ENCODE measurements around the gene GIPC3. TPM values are rescaled to one million over a fixed set of nuclear protein-coding genes. Genes with fewer than 3 reads are reported as not detected.

GIPC3 gene
- total RNA-seq, 4 donors from 2014 or later = 0.66 to 4.5 (median 1.7) TPM

DNA sequence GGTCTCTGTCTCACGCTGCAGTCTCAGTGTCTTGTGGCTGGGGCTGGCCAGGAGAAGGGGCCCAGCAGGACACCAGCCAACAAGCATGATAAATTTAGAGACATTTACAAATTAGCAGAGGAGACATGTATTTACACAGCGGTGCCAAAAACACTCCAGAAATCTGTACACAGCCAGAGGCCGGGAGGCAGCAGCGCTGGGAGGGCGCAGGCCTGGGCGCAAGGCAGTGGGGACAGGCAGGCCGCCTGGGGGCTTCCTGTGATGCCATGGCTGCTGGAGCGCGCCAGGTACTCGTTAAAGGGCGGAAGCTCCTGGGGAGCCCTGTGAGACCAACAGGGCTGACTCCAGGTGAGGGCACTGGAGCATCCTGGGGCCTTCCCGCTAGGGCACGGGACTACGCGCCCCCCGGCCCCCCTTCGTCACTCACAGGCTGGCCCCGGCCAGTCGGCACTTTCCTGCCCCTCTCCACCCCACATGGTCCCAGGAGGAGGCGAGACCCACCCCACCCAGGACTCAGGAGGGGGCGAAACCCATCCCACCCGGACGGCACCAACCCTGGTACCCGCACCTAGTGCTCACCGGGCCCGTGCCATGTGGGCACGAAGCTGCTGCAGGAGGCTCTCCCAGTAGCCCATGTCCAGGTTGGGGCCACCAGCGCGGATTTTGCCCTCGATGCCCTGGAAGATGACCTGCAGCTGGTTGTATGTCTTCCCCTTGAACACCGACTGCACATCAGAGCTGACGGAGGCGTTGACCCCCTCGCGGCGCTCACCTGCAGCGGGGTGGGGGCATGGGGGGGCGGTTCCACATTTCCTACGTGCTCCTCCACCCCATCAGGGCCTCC lies 28.8 kb downstream of the GIPC3 start:
- TF ChIP-seq, protein P1, sequence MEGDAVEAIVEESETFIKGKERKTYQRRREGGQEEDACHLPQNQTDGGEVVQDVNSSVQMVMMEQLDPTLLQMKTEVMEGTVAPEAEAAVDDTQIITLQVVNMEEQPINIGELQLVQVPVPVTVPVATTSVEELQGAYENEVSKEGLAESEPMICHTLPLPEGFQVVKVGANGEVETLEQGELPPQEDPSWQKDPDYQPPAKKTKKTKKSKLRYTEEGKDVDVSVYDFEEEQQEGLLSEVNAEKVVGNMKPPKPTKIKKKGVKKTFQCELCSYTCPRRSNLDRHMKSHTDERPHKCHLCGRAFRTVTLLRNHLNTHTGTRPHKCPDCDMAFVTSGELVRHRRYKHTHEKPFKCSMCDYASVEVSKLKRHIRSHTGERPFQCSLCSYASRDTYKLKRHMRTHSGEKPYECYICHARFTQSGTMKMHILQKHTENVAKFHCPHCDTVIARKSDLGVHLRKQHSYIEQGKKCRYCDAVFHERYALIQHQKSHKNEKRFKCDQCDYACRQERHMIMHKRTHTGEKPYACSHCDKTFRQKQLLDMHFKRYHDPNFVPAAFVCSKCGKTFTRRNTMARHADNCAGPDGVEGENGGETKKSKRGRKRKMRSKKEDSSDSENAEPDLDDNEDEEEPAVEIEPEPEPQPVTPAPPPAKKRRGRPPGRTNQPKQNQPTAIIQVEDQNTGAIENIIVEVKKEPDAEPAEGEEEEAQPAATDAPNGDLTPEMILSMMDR (IDR thresholded peaks at IDR 0.05; ENCODE audit: low read depth) = no peak

DNA sequence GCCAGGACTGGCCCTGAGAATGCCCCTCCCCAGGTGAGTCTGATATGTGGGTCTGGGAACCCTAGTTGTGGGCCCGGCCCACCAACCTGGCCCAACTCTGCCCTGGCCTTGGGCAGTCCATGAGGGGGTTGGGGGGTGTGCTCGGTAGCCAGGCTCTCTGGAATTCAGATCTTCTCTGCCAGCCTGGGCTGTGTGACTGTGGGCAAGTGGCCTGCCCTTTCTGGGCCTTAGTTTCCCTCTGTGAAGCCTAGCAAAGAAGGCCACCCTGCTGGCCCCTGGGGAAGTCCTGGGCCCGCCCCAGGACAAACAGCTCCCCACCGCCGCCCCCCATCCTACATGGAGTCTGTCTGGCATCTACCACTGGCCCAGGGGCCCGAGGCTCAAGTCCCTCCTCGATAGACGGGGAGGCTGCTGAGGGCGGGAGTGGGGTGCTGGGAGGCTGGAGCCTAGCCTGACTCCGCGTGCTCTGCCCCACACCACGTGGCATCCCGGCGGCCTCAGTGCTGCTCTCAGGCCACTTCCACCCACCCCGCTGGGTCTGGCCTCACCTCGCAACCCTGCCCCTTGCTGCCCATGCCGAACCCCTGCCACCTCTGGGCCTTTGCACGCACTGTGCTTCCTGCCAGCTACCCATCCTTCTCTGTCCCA lies 29.7 kb downstream of the GIPC3 start:
- TF ChIP-seq, protein P1 (IDR thresholded peaks at IDR 0.05; ENCODE audit: low read depth) = no peak

DNA sequence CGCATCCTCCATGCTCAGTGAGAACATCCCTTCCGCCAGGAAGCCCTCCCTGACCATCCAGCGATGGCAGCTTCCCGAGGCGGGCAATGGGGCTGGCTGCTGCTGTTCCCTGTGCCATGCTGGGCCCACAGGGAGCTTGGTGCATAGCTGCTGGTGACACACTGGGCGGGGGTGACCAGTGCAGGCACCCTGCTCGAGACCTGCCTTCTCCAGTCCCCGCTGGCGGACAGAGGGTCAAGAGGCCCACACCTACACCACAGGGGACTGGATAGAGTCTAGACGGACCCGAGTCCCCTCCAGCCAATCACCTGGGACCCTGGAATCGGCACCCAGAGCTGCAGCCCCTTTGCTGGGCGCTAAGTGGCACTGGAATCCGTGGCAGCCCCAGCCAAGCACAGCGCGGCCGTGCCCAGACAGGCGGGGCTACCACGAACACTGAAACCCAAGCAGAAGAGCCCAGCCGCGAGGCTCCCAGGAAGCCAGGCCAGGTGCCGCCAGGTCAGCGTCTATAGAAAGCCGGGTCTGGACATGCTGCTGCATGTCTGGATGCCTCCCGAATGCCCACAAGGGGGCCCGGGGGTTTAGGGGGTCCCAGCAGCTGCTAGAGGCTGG lies 30.4 kb downstream of the GIPC3 start:
- TF ChIP-seq, protein P1 (IDR thresholded peaks at IDR 0.05; ENCODE audit: low read depth) = no peak

DNA sequence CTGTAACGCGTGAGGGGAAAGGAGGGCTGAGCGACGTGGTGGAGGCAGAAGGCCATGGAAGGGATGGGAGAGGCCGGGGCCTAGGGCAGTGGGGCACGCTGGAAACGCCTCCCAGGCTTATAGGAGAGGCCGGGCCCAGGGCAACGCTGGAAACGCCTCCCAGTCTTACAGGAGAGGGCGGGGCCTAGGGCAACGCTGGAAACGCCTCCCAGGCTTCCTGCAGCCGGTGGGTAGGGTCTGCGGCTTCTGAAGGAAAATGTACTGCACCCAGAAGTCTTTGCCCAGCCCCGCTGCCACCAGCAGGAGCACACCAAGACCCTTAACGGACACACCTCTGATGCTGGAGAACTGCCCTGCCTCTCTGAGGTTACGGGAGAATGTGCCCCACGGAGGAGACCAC lies 32.2 kb downstream of the GIPC3 start:
- TF ChIP-seq, protein P1 (IDR thresholded peaks at IDR 0.05; ENCODE audit: low read depth) = no peak

DNA sequence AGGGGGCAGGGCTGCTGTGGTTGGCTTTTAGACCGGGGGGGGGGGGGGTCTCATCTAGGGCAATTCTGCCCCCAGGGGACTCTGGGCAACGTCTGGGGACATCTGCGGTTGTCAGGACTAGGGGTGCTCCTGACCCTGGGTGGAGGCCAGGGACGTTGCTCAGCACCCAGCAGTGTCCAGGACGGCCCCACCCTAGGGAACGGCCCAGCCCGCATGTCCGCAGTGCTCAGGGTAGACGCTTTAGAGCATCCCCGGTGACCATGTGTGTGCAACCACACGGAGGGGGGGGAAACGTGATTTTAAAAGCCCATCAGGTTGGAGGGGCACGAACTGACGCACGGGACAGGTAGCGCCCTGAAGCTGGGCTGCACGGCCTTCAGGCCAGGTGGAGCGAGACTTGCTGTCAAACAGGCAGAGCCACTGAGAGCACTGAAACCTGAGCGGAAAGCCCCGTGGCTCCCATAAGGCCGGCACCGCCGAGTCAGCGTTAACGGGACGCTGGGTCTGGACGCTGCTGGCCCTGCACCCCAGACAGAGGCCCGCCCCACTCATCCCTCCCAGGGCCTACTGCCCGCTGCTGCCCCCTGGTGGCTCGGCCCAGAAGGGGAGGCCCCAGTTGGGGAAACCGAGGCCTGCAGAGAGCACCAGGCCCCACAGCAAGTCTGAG lies 33.0 kb downstream of the GIPC3 start:
- TF ChIP-seq, protein P1 (IDR thresholded peaks at IDR 0.05; ENCODE audit: low read depth) = no peak

DNA sequence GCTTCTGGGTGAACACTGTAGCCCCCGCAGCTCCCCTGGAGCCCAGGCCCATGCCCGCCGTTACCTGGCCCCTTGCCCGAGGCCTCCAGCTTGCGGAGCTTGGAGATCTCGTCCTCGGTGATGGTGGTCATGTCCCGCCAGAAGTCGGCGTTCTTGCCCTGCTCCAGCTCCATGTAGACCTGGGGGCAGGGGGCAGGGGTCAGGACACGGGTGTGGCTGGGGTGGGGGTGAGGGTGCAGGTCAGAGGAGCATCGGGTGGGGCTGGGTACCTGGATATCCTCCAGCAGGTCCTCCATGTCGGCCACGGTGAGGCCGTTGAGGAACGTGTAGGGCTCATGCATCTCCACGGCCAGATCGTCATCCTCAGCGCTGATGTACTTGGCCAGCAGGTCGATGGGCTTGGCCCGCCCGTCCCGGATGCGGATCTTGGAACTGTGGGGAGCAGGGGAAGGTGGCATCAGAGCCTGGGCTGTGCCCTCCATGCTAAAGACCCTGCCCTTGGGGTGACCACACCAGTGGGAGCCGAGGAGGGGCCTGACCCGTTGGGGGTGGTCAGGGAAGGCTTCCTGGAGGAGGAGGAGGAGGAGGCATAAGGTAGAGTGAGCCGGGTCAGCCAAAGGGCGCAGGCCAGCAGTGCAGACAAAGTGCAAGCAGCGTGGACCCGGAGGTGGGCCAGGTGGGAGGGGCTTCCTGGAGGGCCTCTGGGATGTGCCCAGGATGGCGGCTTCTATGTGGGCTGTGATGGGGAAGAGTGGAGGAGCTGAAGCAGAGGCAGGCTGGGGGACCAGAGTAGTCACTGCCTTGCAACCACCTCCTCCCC lies 33.7 kb downstream of the GIPC3 start:
- TF ChIP-seq, protein P1 (IDR thresholded peaks at IDR 0.05; ENCODE audit: low read depth) = no peak

Measured in subcutaneous adipose tissue (tissue), 4 donors.